Right lung (tissue), 10 donors: ENCODE measurements around the gene PRRG1. TPM values are rescaled to one million over a fixed set of nuclear protein-coding genes. Genes with fewer than 3 reads are reported as not detected.
"Not testable (repeated sequence)": the region's sequence is repeated elsewhere in the genome, so short reads cannot be mapped to it uniquely, and the experiment has no call there.

Source experiments
- DNase-seq, 2 donors: peaks; one replicate each; pipeline ENCODE4 v3.0.0-alpha.2; 2013
- long read RNA-seq, 8 donors: transcript quantifications; one replicate each; lab custom pipeline, GENCODE V29; 2026
- polyA plus RNA-seq, 5 donors: library from polyadenylated mRNA; unstranded; fragments of 120-200 nt; gene quantifications; one replicate each; pipeline versions ENCODE4 v1.2.1 to v1.2.3, GENCODE V29; 2013; ENCODE audit warnings: inconsistent platforms in 1 of 5, low replicate concordance in 1 of 5; ENCODE audit not compliant: insufficient read length in 5 of 5, insufficient read depth in 1 of 5

PRRG1 gene
- 10 to 100 TPM; 10.7 to 14.9 (median 13.5) TPM for polyA plus RNA-seq
- long read RNA-seq, donor 1, full-length matches to known transcripts = 4 of 4 reads
- long read RNA-seq, donor 1, partial matches to known transcripts = 0 of 4 reads
- long read RNA-seq, donor 1, other reads (novel, unspliced or antisense) = 0 of 4 reads
- long read RNA-seq, donor 2, full-length matches to known transcripts = 2 of 2 reads
- long read RNA-seq, donor 2, partial matches to known transcripts = 0 of 2 reads
- long read RNA-seq, donor 2, other reads (novel, unspliced or antisense) = 0 of 2 reads
- long read RNA-seq, donor 3, full-length matches to known transcripts = 1 of 1 reads
- long read RNA-seq, donor 3, partial matches to known transcripts = 0 of 1 reads
- long read RNA-seq, donor 3, other reads (novel, unspliced or antisense) = 0 of 1 reads
- long read RNA-seq, donor 4, full-length matches to known transcripts = 2 of 2 reads
- long read RNA-seq, donor 4, partial matches to known transcripts = 0 of 2 reads
- long read RNA-seq, donor 4, other reads (novel, unspliced or antisense) = 0 of 2 reads
- long read RNA-seq, donor 5, full-length matches to known transcripts = 9 of 9 reads
- long read RNA-seq, donor 5, partial matches to known transcripts = 0 of 9 reads
- long read RNA-seq, donor 5, other reads (novel, unspliced or antisense) = 0 of 9 reads
- long read RNA-seq, donor 6, full-length matches to known transcripts = 9 of 9 reads
- long read RNA-seq, donor 6, partial matches to known transcripts = 0 of 9 reads
- long read RNA-seq, donor 6, other reads (novel, unspliced or antisense) = 0 of 9 reads
- long read RNA-seq, donor 7, full-length matches to known transcripts = 4 of 4 reads
- long read RNA-seq, donor 7, partial matches to known transcripts = 0 of 4 reads
- long read RNA-seq, donor 7, other reads (novel, unspliced or antisense) = 0 of 4 reads
- long read RNA-seq, donor 8, partial matches to known transcripts = 0 of 1 reads
- long read RNA-seq, donor 8, other reads (novel, unspliced or antisense) = 0 of 1 reads

GRCh38 chrX:37349221-37350033, at the start of gene PRRG1:
Gene PRRG1, plus strand, starts transcription at chrX:37349364. Its CDS starts 56,886 bp downstream, at chrX:37406250.
- DNase-seq = peak; percentile 75 to 77

DNA sequence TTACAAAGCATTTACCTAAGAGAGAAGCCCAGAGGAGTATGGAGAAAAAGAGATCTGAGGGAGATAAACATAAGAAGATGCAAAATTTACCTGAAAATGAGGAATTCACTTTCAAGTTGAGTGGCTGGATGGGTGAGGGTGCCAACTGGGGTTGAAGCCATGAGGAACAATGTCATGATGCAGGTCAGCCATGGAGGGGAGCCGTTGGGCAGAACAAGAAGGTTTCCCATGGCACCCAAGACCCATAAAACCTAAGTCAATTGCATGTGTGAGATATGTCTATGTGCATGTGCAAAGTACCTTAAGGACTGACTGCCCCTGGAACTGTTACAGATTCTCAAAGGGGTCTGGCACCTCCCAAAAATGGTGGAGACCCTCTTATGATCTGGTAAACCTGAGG, 46.6 kb upstream of the PRRG1 start:
- no peak for DNase-seq

DNA sequence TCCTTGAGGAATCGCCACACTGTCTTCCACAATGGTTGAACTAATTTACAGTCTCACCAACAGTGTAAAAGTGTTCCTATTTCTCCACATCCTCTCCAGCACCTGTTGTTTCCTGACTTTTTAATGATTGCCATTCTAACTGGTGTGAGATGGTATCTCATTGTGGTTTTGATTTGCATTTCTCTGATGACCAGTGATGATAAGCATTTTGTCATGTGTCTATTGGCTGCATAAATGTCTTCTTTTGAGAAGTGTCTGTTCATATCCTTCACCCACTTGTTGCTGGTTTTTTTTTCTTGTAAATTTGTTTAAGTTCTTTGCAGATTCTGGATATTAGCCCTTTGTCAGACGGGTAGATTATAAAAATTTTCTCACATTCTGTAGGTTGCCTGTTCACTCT, 43.9 kb upstream of the PRRG1 start:
- DNase-seq = not testable (repeated sequence)

DNA sequence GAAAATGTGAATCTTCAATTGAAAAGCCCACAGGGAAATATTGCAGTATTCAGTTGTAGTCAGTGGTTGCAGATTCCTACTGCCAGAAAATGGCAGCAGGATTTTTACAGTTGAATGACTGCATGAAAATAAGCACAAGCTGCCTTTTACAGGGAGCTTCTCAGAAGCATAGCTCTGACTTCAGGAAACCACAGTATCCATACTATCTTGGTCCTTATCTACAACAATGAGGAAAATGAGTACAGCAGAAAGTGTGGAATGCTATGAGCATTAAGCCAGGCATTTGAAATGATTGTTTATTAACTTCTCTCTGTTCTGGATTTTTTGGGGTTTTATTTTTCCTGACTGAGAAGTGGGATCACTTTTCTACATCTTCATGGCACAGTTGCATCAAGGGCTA, 34.6 kb upstream of the PRRG1 start:
- no peak for DNase-seq

DNA sequence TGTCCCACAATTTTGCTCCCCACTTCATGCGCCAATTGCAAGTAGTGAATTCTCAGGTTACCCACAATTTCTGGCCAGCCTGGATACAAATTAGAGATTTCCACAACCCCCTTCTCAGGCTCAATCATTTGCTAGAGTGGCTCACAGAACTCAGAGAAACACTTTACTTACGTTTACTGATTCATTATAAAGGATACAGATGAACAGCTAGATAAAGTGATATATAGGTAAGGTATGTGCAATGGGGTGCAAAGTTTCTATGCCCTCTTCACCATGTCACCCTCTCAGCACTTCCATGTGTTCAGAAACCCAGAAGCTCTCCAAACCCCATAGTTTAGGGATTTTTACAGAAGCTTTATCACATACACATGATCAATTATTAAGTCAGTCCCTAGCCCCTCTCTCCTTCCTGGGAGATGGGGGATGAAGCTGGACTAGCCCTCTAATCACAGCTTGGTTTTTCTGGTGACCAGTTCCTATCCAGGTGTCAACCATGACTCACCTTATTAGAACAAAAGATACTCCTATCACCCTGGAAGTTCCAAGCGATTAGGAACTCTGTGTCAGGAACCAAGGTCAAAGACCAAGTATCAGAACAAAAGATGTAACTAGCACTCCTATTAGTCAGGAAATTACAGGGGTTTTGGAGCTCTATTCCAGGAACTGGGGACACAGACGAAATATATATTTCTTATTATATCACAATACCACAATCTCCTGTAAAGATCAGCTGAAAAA, 33.5 kb upstream of the PRRG1 start:
- DNase-seq = no peak

DNA sequence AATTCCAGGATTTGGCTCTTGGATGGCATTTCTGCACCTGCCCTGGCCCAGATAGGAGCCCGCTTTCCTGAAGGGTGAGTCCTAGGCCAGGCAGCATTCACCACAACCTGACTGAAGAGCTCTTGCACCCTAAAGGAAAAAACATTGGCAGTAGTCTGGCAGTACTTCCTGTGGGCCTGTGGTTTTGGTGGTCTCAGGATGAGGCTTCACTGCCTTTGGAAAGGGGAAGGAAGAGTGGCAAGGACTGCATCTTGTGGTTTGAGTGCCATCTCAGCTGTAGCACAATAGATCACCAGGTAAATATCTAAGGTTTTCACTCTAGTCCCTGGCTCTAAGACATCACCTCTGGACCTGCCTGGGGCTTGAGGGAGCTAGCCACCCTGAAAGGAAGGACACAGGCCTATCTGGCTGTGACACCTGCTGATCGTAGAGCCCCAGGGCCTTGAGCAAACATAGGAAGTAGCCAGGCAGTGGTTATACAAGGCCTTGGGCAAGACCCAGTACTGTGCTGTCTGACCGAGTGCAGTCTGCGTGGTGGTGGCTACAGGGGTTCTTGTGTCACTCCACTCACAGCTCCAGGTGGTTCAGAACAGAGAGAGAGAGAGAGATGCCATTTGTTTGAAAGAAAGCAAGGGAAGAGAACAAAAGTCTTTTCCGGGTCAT, 28.5 kb upstream of the PRRG1 start:
- no peak for DNase-seq

DNA sequence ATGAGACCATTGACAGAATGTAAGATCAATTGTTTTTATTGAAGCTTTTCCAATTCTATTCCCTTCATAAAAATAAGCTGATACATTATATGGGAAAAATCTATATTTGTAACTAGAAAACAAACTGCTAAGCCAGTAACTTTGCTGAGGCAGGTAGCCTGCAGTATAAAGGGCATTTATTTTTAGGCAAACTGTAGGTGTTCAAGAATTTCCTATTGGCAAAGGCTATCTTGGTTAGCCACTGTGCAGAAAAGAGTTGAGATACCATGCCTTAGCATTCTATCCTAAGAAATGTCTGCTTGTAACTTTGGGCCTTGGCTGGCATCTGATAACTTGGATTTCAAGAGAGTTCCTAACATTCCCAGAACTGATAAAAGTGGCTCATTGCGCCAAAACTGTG, 18.5 kb upstream of the PRRG1 start:
- DNase-seq = no peak

- DNase-seq = no peak
Observed at GRCh38 chrX:37331546-37331945, 17.6 kb upstream of the PRRG1 start.

DNA sequence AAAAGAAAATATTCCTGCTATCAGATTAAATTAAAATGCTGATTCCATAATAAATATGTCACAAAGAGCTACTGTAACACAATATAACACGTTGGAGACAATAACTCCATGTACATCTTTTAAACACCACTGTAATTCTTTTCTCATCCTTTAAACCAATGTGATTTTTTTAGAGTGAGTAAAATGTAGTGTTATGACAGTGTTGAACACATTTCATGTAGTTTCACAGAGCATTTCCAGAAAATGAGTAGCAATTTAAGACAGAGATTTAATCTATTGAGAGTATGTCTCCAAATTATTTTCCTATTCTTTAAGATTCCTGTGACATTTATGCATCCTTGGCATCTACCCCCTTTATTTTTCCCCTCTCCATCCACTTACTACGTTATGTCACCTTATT, 17.1 kb upstream of the PRRG1 start:
- DNase-seq = no peak

GRCh38 chrX:37332987-37333658, 16.0 kb upstream of the PRRG1 start:
- DNase-seq = no peak

GRCh38 chrX:37347420-37347819, 1.7 kb upstream of the PRRG1 start:
- DNase-seq = peak in 1 of 2 donors; percentile 14

DNA sequence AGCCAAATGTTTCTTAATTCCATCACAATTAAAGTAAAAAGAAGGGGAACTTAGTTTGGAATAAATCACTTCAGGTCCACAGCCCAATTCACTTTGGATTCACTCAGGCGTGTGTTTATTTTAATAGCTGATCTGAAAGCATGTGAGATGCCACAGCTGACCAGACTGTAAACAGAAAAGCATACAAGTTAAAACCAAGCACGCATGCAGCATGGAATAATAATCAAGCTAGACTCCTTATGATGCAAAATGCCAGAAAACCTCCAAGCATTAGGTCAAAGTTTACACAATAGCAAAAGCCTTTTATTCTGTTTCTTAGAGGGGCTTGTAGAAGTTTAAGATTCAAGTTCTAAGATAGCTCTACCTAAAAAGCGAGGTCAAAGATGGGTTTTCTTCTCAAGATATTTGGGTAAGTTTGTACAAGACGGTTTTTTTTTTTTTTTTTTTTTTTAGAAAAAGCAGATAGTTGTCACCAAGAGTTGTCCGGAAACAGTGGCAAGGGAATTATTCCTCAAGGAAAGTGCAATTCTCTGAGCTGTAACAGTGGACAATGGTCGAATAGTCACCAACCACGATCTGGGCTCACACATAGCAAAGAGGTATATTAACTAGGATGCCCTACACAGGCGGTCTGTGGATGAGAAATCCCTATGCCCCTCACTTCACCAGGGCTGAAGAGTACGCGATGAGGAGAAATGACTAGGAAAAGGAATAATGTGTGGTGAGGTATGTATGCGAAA, 763 bp upstream of the PRRG1 start:
- peak; percentile 29 to 38 for DNase-seq

GRCh38 chrX:37348971-37349220, 268 bp upstream of the PRRG1 start:
- DNase-seq = no peak

DNA sequence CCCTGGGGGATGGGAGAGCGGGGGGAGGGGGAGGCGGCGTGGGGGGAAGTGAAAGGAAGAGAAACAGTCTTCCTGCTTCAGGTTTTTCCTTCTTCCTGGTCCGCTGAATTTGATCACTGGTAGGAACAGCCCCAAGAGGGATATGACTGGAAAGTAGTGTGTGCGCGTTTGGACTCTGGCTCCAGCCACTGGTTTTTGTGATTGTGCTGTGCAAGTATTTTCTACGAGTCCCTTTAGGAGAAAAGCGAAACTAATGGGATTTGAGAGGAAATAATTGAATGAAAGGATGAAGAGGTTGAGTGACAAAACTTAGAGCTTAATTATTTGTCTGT, 836 bp downstream of the PRRG1 start:
- peak in 1 of 2 donors; percentile 6 for DNase-seq

DNA sequence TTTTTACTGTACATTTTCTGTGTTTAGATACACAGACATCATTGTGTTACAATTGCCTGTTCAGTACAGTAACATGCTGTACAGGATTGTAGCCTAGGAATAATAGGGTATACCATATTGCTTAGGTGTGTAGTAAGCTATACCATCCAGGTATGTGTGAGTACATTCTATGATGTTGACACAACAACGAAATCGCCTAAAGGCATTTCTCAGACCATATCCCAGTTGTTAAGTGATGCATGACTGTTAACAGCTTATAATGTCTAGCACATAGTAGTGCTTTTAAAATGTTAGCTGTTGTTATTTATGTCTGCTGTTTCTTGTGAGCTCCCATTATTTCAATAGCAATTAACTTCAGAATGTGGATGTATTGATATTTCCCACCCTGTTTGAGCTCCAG, 4.5 kb downstream of the PRRG1 start:
- no peak for DNase-seq

GRCh38 chrX:37357436-37357835, 8.3 kb downstream of the PRRG1 start:
- DNase-seq = no peak

DNA sequence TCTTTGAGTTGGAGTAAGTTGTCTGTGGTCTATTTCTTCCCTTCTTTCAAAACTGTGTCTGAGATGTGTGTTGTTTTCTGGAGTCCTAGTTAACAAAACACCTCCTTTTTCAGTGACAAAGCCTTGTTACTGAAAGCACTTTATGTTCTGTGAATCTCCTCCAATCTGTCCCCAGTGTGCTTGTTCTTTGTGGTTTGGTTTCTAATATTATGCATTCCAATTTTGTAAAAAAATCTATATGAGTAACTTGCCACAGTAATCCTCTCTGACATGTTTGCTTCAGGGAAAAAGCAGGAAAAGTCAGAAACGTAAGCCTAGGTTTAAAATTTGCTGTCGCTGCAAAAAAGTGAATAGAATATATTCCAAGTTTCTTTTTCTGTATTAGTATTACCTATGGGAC, 12.4 kb downstream of the PRRG1 start:
- DNase-seq = no peak

DNA sequence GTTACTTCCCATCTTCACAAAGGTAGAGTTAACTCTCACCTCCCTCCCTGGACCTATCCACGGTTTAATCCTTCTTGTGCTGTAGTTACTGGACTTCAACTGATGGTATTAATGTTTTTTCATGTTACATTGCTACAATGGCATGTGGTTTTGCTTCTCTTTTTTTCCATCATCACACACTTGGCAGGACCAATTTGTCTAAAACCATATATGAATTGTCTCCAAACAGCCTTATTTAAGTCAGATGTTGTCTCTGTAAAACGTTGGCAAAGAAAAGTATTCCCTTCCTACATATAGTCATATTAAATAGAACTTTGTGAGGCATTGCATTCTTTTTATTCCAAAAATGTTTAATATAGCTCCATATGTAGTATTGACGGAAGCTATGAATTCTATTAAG, 15.5 kb downstream of the PRRG1 start:
- DNase-seq = no peak

DNA sequence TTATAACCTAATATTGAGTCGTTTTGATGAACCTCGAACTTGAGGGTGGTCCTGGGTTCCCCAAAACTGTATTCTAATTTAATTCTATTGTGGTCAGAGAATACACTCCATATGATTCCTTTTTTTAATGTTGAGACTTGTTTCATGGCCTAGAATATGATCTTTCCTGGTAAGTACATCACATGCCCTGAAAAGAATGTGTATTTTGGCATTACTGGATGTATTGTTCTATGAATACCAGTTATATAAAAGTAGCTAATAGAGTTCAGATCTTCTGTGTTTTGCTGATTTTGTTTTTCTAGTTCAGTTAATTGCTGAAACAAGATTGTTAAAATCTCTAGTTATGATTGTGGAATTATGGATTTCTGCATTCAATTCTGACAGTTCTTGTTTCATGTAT, 18.8 kb downstream of the PRRG1 start:
- DNase-seq = no peak
